ENCODE measurements around the gene MYBL2.

DNA sequence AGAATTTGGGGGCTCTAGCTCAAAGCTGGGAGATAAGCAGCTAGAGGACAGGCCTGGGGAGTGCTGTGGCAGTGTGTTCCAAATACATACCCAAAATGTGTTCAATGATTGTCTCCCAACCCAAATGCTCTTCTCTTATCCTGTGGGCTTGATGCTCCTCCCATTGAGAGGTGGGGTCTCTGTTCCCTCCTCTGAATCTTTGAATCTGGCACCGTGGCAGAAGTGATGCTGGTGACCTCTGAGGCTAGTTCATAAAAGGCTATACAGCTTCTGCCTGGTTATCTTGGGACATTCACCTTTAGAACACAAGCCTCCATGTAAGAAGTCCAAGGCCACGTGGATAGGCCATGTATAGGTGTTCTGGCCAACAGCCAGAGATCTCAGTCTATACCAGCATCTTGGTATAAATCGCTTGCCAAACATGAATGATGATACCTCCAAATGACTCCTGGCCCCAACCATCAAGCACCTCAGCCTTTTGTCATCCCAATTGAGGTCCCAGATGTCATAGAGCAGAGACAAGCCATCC is 15.9 kb upstream of the MYBL2 start:
- TF ChIP-seq POLR2A (IDR thresholded peaks at IDR 0.05; ENCODE audit: low read length) = no peak
- TF ChIP-seq GATA1 (IDR thresholded peaks at IDR 0.05; ENCODE audit: low read depth, low read length) = no peak
